GM23338 (cell line): ENCODE measurements around the gene CHST12. TPM values are rescaled to one million over a fixed set of nuclear protein-coding genes. Genes with fewer than 3 reads are reported as not detected.

Experiments used
- ATAC-seq: fragments of 200-7000 bp; cut with Tn5 transposase; 3 replicates; pipeline ENCODE4 v1.9.1; 2020
- DNase-seq: peaks from one replicate; pipeline ENCODE4 v3.0.0-alpha.2; 2015; ENCODE audit warnings: low spot score
- H2AFZ ChIP-seq: fragments of 200-600 bp; sonication (generic); 2 replicates; pipeline ENCODE4 v1.8.0; 2016; ENCODE audit warnings: antibody characterized with exemption, mild to moderate bottlenecking, moderate library complexity
- H3F3A ChIP-seq: fragments of 200-600 bp; sonication (generic); replicated peaks from 2 replicates; pipeline ENCODE4 v1.8.0; 2017; ENCODE audit warnings: antibody characterized with exemption, mixed run types, low read depth
- H3K27ac ChIP-seq: fragments of 200-600 bp; sonication (generic); 2 replicates; pipeline ENCODE4 v1.6.1; 2016; ENCODE audit warnings: low read depth
- H3K27me3 ChIP-seq: fragments of 200-600 bp; sonication (generic); 2 replicates; pipeline ENCODE4 v1.8.0; 2016; ENCODE audit warnings: mild to moderate bottlenecking, mixed run types, moderate library complexity; ENCODE audit not compliant: insufficient read depth
- H3K36me3 ChIP-seq: fragments of 200-600 bp; sonication (generic); 2 replicates; pipeline ENCODE4 v1.8.0; 2016; ENCODE audit warnings: mild to moderate bottlenecking; ENCODE audit not compliant: insufficient read depth
- H3K4me1 ChIP-seq: fragments of 200-600 bp; sonication (generic); 2 replicates; pipeline ENCODE4 v1.8.0; 2016; ENCODE audit warnings: mild to moderate bottlenecking, moderate library complexity; ENCODE audit not compliant: insufficient read depth
- H3K4me2 ChIP-seq: fragments of 200-600 bp; sonication (generic); 2 replicates; pipeline ENCODE4 v1.7.1; 2017; ENCODE audit warnings: mixed run types
- H3K4me3 ChIP-seq: fragments of 200-600 bp; sonication (generic); 2 replicates; pipeline ENCODE4 v1.6.1; 2016; ENCODE audit warnings: mixed run types
- H3K79me2 ChIP-seq: fragments of 200-600 bp; sonication (generic); replicated peaks from 2 replicates; pipeline ENCODE4 v1.8.0; 2017; ENCODE audit warnings: mild to moderate bottlenecking; ENCODE audit not compliant: insufficient read depth
- H3K9me2 ChIP-seq: fragments of 200-600 bp; sonication (generic); 2 replicates; pipeline ENCODE4 v1.8.0; 2017; ENCODE audit not compliant: insufficient read depth
- H4K20me1 ChIP-seq: fragments of 200-600 bp; sonication (generic); replicated peaks from 2 replicates; pipeline ENCODE4 v1.8.0; 2017; ENCODE audit warnings: mild to moderate bottlenecking; ENCODE audit not compliant: insufficient read depth
- H3K27ac Mint-ChIP-seq: 2 replicates; pipeline ENCODE4 v1.8.0; 2020; ENCODE audit warnings: inconsistent platforms, mild to moderate bottlenecking, moderate library complexity, mixed read lengths
- H3K27me3 Mint-ChIP-seq: 3 replicates; pipeline ENCODE4 v1.8.0; 2022; ENCODE audit warnings: low read depth, mild to moderate bottlenecking, moderate library complexity, mixed read lengths, inconsistent platforms; ENCODE audit not compliant: insufficient read depth, poor library complexity
- H3K36me3 Mint-ChIP-seq: 3 replicates; pipeline ENCODE4 v1.8.0; 2021; ENCODE audit warnings: low read depth, mild to moderate bottlenecking, inconsistent platforms, moderate library complexity, mixed read lengths
- H3K4me1 Mint-ChIP-seq: 3 replicates; pipeline ENCODE4 v1.8.0; 2020; ENCODE audit warnings: mild to moderate bottlenecking, inconsistent platforms, mixed read lengths
- H3K4me3 Mint-ChIP-seq: 3 replicates; pipeline ENCODE4 v1.8.0; 2021; ENCODE audit warnings: moderate library complexity, mild to moderate bottlenecking, inconsistent platforms, mixed read lengths
- H3K9me3 Mint-ChIP-seq: 3 replicates; pipeline ENCODE4 v1.8.0; 2020; ENCODE audit warnings: moderate library complexity, mild to moderate bottlenecking, inconsistent platforms, mixed read lengths
- CREB1 ChIP-seq: fragments of 250-450 bp; sonication (Bioruptor Pico); IDR thresholded peaks from 2 replicates; pipeline ENCODE4 v1.5.0; 2020; ENCODE audit warnings: low read depth, mild to moderate bottlenecking, moderate library complexity
- CTCF ChIP-seq, 2 experiments: fragments of 200-600 bp in 1 of 2; sonication (generic) in 1 of 2; conservative IDR thresholded peaks; 2 replicates each; pipeline versions ENCODE4 v1.5.1 to v1.6.1; 2016 to 2017; ENCODE audit warnings: antibody characterized with exemption in 2 of 2, low read depth in 2 of 2, mild to moderate bottlenecking in 2 of 2, moderate library complexity in 1 of 2
- JUNB ChIP-seq: IDR thresholded peaks from one replicate; pipeline ENCODE4 v1.6.1; 2016; ENCODE audit warnings: antibody characterized with exemption; ENCODE audit not compliant: unreplicated experiment
- NANOG ChIP-seq: IDR thresholded peaks from 2 replicates; pipeline ENCODE4 v1.6.1; 2016; ENCODE audit warnings: antibody characterized with exemption, borderline replicate concordance
- REST ChIP-seq: IDR thresholded peaks from one replicate; pipeline ENCODE4 v1.6.1; 2018; ENCODE audit warnings: antibody characterized with exemption; ENCODE audit not compliant: unreplicated experiment
- STAT1 ChIP-seq: IDR thresholded peaks from one replicate; pipeline ENCODE4 v1.6.1; 2016; ENCODE audit warnings: antibody characterized with exemption; ENCODE audit not compliant: unreplicated experiment
- ZNF114 ChIP-seq: fragments of 250-450 bp; sonication (Bioruptor Pico); IDR thresholded peaks from 2 replicates; pipeline ENCODE4 v1.5.0; 2020; ENCODE audit warnings: mild to moderate bottlenecking, moderate library complexity
- polyA plus RNA-seq: library from polyadenylated mRNA; unstranded; fragments of >200 nt; fragmentation: Nextera tagmentation; extraction: Ambion mirVana; gene quantifications from 2 replicates; pipeline ENCODE4 v1.2.1, GENCODE V29; 2016
- total RNA-seq: library from RNA; depleted of rRNA; stranded (reverse); fragments of >200 nt; shearing (Covaris generic); gene quantifications from 2 replicates; pipeline ENCODE4 v1.2.3, GENCODE V29; 2014

Gene CHST12
- total and polyA plus RNA-seq, 2 experiments from 2014 or later, result 10.1 to 14.6 TPM

- TF ChIP-seq CTCF (conservative IDR thresholded peaks at IDR 0.05; ENCODE audit: low read depth in 2 of 2) (no peak), REST (no peak), CREB1 (CRISPR knock-in tag) (no peak), STAT1 (no peak), ZNF114 (CRISPR knock-in tag) (no peak), NANOG (no peak), JUNB (no peak)
Observed at GRCh38 chr7:2478399-2478785, 75.0 kb downstream of the CHST12 start (continued).

- H3K4me1 Mint-ChIP-seq, result peaks cover 17% of the 10 kb centered on the region
- Histone ChIP-seq H3K27me3 (no peaks in the 10 kb centered on the region), H3K79me2 (no peaks in the 10 kb centered on the region), H3K4me3 (no peak overlapping the region), H3F3A (no peaks in the 10 kb centered on the region), H4K20me1 (no peaks in the 10 kb centered on the region), H2AFZ (no peak overlapping the region; the same call in 1 of the 2 replicates), H3K9me2 (no peaks in the 10 kb centered on the region), H3K4me2 (no peak overlapping the region), H3K27ac (no peak overlapping the region), H3K4me1 (peaks cover 3% of the 10 kb centered on the region; the same call in 1 of the 2 replicates), H3K36me3 (no peaks in the 10 kb centered on the region)
- no peak overlapping the region for H3K27ac Mint-ChIP-seq
- H3K9me3 Mint-ChIP-seq, result peaks cover 8% of the 10 kb centered on the region; the same call in 1 of the 3 replicates
- DNase-seq (no peak), ATAC-seq (no peak)
- no peak for TF ChIP-seq CTCF (conservative IDR thresholded peaks at IDR 0.05; ENCODE audit: low read depth in 2 of 2)
- TF ChIP-seq ZNF114 (CRISPR knock-in tag), result no peak
- H3K36me3 Mint-ChIP-seq, result no peaks in the 10 kb centered on the region; the same call in 2 of the 3 replicates
- peaks cover 19% of the 10 kb centered on the region for H3K27me3 Mint-ChIP-seq
- no peak overlapping the region for H3K4me3 Mint-ChIP-seq
Observed at GRCh38 chr7:2478800-2479199, 75.4 kb downstream of the CHST12 start.
